ENCODE results near the gene PPIL4.

GRCh38 chr6:149545754-149546471 lies at the start of gene PPIL4:
- TF ChIP-seq CTCF (IDR thresholded peaks at IDR 0.05), result peak; percentile 94 to 96 (median 96)
- TF ChIP-seq POLR2A (IDR thresholded peaks at IDR 0.05), result no peak

All from testis (tissue), 2 donors.